G401.6 (cell line): ENCODE data around the gene PSD.

Experiments
- FAIRE-seq: peaks from 2 replicates; lab custom pipeline; 2012; peaks lifted over from hg19 to GRCh38; lab: Jason Lieb, UNC

PSD gene

GRCh38 chr10:102402512-102402896 lies 16.1 kb downstream of the PSD start:
- no peak for FAIRE-seq

DNA sequence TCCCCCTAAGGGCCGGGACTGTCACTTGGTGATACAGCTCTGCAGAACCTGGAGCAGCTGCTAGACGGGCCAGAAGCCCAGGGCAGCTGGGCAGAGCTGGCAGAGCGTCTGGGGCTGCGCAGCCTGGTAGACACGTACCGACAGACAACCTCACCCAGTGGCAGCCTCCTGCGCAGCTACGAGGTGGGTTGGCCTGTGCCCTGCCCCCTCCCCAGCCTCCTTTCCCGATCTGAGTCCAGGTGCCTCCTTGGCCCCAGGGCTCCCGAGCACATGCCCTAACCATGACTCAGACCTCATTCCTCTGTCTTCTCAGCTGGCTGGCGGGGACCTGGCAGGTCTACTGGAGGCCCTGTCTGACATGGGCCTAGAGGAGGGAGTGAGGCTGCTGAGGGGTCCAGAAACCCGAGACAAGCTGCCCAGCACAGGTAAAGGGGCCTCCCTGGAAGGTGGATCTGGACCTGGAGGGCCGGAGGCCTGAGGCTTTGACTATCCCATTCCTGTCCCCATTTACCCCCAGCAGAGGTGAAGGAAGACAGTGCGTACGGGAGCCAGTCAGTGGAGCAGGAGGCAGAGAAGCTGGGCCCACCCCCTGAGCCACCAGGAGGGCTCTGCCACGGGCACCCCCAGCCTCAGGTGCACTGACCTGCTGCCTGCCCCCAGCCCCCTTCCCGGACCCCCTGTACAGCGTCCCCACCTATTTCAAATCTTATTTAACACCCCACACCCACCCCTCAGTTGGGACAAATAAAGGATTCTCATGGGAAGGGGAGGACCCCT lies 16.7 kb downstream of the PSD start:
- FAIRE-seq, result peak; percentile 55

- no peak for FAIRE-seq
These were observed 17.3 kb downstream of the PSD start for GRCh38 chr10:102401342-102401654.

DNA sequence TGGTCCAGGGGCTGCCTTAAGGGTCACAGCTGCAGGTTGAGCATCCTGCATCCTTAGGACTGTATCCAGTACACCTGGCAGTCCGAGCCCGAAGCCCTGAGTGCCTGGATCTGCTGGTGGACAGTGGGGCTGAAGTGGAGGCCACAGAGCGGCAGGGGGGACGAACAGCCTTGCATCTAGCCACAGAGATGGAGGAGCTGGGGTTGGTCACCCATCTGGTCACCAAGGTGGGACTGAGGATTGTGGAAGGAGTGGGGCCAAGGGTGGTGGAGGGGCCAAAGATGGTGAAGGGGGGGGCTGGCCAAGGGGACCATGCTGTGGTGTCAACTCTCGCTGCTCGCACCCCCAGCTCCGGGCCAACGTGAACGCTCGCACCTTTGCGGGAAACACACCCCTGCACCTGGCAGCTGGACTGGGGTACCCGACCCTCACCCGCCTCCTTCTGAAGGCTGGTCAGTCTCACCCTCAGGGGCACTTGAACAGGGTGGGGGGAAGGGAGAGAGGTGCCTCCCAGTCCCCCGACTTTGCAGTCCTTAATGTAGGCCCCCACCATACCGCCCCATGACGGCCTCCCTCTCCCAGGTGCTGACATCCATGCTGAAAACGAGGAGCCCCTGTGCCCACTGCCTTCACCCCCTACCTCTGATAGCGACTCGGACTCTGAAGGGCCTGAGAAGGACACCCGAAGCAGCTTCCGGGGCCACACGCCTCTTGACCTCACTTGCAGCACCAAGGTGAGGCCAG lies 17.8 kb downstream of the PSD start:
- no peak for FAIRE-seq

DNA sequence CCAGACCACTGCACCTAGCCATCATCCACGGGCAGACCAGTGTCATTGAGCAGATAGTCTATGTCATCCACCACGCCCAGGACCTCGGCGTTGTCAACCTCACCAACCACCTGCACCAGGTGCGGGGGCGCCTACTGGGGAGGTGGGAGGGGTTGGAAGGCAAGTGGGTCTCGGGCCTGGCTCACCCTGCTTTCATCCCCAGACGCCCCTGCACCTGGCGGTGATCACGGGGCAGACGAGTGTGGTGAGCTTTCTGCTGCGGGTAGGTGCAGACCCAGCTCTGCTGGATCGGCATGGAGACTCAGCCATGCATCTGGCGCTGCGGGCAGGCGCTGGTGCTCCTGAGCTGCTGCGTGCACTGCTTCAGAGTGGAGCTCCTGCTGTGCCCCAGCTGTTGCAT lies 18.5 kb downstream of the PSD start:
- FAIRE-seq, result no peak

DNA sequence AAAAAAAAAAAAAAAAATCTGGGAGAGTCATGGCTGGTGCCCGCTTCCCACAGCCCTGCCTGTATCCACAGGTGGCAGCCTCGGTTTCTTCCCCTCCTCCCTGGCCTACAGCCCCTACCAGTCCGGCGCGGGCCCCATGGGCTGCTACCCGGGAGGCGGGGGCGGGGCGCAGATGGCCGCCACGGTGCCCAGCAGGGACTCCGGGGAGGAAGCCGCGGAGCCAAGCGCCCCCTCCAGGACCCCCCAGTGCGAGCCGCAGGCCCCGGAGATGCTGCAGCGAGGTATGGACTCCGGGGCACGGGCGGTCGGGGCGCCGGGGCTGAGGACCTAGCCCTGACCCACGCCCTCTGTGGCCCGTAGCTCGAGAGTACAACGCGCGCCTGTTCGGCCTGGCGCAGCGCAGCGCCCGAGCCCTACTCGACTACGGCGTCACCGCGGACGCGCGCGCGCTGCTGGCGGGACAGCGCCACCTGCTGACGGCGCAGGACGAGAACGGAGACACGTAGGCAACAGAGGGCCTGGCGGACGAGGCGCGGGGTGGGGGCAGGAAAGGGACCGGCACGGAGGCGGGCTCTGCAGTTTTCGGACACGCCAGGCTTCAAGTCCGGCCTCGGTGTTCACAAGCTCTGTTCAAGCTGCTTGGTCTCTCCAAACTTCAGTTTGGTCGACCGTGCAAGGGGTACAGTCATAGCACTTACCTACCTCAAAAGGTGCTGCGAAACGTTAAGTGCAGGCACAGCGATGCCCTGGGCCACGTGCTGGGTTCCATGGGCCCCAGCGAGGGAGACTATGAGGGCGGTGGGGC lies 19.2 kb downstream of the PSD start:
- no peak for FAIRE-seq

GRCh38 chr10:102398172-102399020 lies 20.2 kb downstream of the PSD start:
- FAIRE-seq, result no peak

- FAIRE-seq, result no peak
These were observed 21.1 kb downstream of the PSD start for GRCh38 chr10:102397222-102398171.

GRCh38 chr10:102396730-102397151 lies 21.8 kb downstream of the PSD start:
- FAIRE-seq, result no peak

DNA sequence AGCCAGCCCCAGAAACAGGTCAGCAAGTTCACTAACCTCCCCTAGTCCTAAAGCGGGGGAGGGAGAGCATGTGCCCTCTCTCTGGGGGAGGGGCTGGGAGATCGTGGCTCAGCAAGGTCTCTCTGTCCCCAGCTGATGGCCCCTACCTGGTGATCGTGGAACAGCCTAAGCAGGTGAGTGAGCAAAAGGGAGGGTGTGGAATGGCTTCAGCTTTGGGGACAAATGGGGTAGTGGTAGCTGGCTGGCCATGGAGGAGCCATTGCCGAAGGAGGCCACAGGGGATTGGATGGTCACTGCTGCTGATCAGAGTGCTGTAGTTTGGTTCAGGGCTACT lies 22.3 kb downstream of the PSD start:
- no peak for FAIRE-seq

DNA sequence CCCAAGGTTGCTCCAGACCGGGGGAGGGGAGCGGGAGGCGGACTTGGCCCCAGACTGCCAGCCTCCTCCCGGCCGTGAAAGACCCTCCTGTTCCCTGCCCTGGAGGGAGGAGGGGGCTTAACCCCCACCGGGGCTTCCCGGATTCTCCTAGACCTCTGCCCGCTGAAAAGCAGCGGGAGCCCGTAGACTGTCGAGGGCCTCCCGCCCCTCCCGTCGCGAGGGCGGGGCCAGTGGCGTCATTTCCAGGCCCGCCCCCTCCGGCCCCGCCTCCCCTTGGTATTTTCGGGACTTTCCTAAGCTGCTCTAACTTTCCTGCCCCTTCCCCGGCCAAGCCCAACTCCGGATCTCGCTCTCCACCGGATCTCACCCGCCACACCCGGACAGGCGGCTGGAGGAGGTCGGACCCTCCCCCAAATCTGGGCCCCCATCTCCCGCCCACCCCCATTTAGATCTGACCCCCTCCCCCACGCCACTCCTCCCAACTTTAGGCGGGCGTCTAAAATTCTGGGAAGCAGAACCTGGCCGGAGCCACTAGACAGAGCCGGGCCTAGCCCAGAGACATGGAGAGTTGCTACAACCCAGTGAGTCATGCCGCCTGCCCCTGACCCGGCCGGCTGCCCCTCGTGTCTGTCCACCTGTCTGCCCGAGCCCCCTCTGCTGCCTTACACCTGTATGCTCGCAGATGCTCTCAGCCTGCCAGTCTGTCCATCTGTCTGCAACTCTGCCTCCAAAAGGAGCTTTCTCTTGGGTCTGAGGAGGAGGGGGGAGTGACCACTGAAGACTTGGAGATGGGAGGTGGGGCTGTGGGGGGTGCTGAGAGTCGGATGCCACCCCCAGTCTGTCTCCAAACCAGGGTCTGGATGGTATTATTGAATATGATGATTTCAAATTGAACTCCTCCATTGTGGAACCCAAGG lies 22.9 kb downstream of the PSD start, which contains the start of gene NFKB2:
Gene NFKB2 (plus strand): TSS at position 306 of the 917 bp plus-strand sequence. CDS start 255 bp downstream, at position 561.
- FAIRE-seq, result peak; percentile 79

GRCh38 chr10:102394801-102395399 lies 23.7 kb downstream of the PSD start:
- FAIRE-seq, result no peak

DNA sequence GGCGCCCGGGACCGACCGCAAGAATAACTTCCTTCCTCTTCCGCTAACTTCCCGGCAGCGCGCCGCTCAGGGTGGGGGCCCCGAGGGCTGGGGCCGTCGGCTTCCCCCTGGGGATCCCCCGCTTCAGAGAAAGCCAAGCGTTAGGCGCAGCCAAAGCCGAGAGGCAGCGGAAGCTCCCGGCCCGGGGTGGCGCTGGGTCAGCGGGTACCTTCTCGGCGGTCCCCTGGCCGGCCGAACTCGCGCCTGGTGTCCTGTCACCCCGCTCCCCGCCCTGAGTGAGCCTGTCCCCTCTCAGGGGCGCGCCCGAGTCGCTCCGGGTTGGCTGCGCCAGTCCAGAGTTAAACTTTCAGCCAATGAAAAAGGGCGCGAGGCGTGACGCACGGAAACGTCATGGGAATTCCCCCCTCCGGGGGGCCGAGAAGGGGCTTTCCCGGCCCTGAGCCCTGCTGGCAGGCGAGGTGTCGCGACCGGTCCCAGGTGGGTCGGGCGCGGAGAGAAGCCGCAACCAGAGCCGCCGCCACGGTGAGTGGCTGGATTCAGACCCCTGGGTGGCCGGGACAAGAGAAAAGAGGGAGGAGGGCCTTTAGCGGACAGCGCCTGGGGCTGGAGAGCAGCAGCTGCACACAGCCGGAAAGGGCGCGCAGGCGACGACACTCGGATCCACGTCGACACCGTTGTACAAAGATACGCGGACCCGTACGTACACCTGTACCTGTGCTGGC lies 24.3 kb downstream of the PSD start:
- peak; percentile 66 for FAIRE-seq

DNA sequence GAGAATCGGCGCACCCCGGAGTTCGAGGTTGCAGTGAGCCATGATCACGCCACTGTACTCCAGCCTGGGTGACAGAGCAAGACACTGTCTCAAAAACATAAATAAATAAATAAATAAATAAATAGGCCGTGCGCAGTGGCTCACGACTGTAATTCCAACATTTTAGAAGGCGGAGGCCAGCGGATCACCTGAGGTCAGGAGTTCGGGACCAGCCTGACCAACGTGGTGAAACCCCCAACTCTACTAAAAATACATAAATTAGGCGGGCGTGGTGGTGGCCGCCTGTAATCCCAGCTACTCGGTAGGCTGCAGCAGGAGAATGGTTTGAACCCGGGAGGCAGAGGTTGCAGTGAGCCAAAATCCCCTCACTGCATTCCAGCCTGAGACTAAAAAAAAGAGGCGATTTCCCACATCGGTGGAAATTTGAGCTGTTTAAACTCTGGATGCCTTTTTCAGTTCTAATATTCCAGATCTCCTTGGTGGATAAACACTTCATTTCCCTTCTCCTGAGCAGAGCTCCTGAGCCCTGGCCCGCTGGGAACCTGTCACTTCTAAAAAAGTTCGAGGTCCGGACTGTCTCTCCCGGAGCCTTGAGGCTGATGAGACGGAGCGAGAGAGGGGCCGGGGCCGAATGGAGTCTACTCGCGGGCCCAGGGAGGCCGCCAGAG lies 25.0 kb downstream of the PSD start:
- FAIRE-seq, result no peak

DNA sequence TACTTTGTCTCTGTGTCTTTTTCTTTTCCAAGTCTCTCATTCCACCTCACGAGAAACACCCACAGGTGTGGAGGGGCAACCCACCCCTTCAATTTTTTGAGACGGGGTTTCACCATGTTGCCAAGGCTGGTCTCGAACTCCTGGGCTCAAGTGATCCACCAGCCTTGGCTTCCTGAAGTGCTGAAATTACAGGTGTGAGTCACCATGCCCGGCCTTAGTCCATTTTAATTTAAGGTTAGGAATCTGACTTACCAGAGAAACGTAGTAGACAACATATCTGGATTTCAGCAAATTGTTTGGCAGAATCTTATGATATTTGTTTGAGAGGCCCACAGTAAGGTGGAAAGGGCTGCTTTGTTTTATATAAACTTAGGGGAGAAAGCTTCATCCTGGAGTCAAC lies 26.3 kb downstream of the PSD start:
- FAIRE-seq, result no peak

- FAIRE-seq, result no peak
These were observed 28.7 kb downstream of the PSD start for GRCh38 chr10:102389894-102390293.

GRCh38 chr10:102384606-102385429 lies 33.8 kb downstream of the PSD start:
- no peak for FAIRE-seq
